HCT116 (cell line): ENCODE results near the gene BFSP2. TPM values are rescaled to one million over a fixed set of nuclear protein-coding genes. Genes with fewer than 3 reads are reported as not detected.

Experiments used
- ATAC-seq: fragments of 200-7000 bp; cut with Tn5 transposase; 2 replicates; pipeline ENCODE4 v1.9.1; 2020; ENCODE audit warnings: mild to moderate bottlenecking, moderate library complexity
- BruUV-seq: library from RNA; stranded (reverse); fragments of 400-500 nt; replicated peaks from 2 replicates; lab custom pipeline; 2021; lab: Mats Ljungman, UMichigan
- CTCF ChIA-PET: fragments of 300-600 bp; sonication (Branson Sonifier 250); formaldehyde crosslinking; loops from one replicate; lab custom pipeline; 2021; ENCODE audit warnings: antibody characterized with exemption; lab: Charles Lee
- POLR2A ChIA-PET: fragments of 300-600, 350-600 bp; sonication (Branson Sonifier 250); formaldehyde crosslinking; loops from one replicate; lab custom pipeline; 2021; ENCODE audit warnings: antibody characterized with exemption; lab: Charles Lee
- RAD21 ChIA-PET, 2 experiments: fragments of 300-600 bp; sonication (Branson Sonifier 250); formaldehyde crosslinking; loops; one replicate each; lab custom pipeline; 2023; ENCODE audit warnings: low total read pairs in 2 of 2; ENCODE audit not compliant: uncharacterized antibody in 2 of 2, unreplicated experiment in 2 of 2, low non-redundant PET in 1 of 2; lab: Charles Lee
- DNase-seq: peaks from one replicate; pipeline ENCODE4 v3.0.0-alpha.2; 2010; ENCODE audit warnings: low read depth, low spot score
- H2AFZ ChIP-seq: fragments of 200-600 bp; shearing (Covaris generic), sonication (generic); 2 replicates; pipeline ENCODE4 v1.6.1; 2017; ENCODE audit warnings: low read depth, mixed run types, mixed read lengths, antibody characterized with exemption, low read length; ENCODE audit not compliant: poor library complexity, severe bottlenecking
- H3K27ac ChIP-seq: 2 replicates; pipeline ENCODE4 v1.5.1; 2012; ENCODE audit warnings: low read depth, low read length
- H3K27me3 ChIP-seq: fragments of 200-600 bp; sonication (generic); 2 replicates; pipeline ENCODE4 v1.6.1; 2016; ENCODE audit warnings: mixed run types, low read length, mixed read lengths; ENCODE audit not compliant: insufficient read depth
- H3K36me3 ChIP-seq, 2 experiments: fragments of 200-500 bp in 1 of 2; fragments of 200-600 bp in 1 of 2; sonication (Bioruptor generic) in 1 of 2; sonication (generic) in 1 of 2; 2 replicates each; pipeline versions ENCODE4 v1.5.1 to v1.6.1; 2014 to 2016; ENCODE audit warnings: low read length in 2 of 2, inconsistent platforms in 1 of 2, mixed read lengths in 1 of 2, mixed run types in 1 of 2; ENCODE audit not compliant: insufficient read depth in 2 of 2, control insufficient read depth in 1 of 2
- H3K4me1 ChIP-seq, 2 experiments: fragments of 200-600 bp in 1 of 2; sonication (generic) in 1 of 2; 2 replicates each; pipeline versions ENCODE4 v1.5.1 to v1.6.1; 2012 to 2017; ENCODE audit warnings: low read length in 2 of 2, inconsistent platforms in 1 of 2, mild to moderate bottlenecking in 1 of 2, mixed read lengths in 1 of 2, mixed run types in 1 of 2, moderate library complexity in 1 of 2; ENCODE audit not compliant: insufficient read depth in 2 of 2, control insufficient read depth in 1 of 2
- H3K4me2 ChIP-seq: fragments of 200-600 bp; sonication (generic); 2 replicates; pipeline ENCODE4 v1.6.1; 2017; ENCODE audit warnings: mixed run types, low read length, mixed read lengths
- H3K4me3 ChIP-seq, 2 experiments: fragments of 200-600 bp in 1 of 2; sonication (generic) in 1 of 2; replicated peaks in 1 of 2; 2 replicates each; pipeline ENCODE4 v1.5.1; 2011 to 2016; ENCODE audit warnings: low read length in 2 of 2, control low read depth in 1 of 2, low read depth in 1 of 2, mild to moderate bottlenecking in 1 of 2, mixed read lengths in 1 of 2, mixed run types in 1 of 2
- H3K79me2 ChIP-seq: fragments of 200-600 bp; sonication (generic); 2 replicates; pipeline ENCODE4 v1.6.1; 2017; ENCODE audit warnings: mild to moderate bottlenecking, mixed run types, low read length, moderate library complexity, mixed read lengths; ENCODE audit not compliant: insufficient read depth
- H3K9ac ChIP-seq: fragments of 200-600 bp; sonication (generic); 2 replicates; pipeline ENCODE4 v1.6.1; 2016; ENCODE audit warnings: low read length, mixed read lengths
- H3K9me2 ChIP-seq: fragments of 200-600 bp; sonication (generic), shearing (Covaris generic); 2 replicates; pipeline ENCODE4 v1.6.1; 2017; ENCODE audit warnings: mixed run types, mild to moderate bottlenecking, moderate library complexity; ENCODE audit not compliant: insufficient read depth
- H3K9me3 ChIP-seq, 2 experiments: fragments of 200-500 bp in 1 of 2; fragments of 200-600 bp in 1 of 2; sonication (Bioruptor generic) in 1 of 2; sonication (generic) in 1 of 2; 2 replicates each; pipeline ENCODE4 v1.6.1; 2014 to 2017; ENCODE audit warnings: low read length in 2 of 2, mixed read lengths in 2 of 2, inconsistent platforms in 1 of 2, low read depth in 1 of 2, mild to moderate bottlenecking in 1 of 2, mixed run types in 1 of 2, moderate library complexity in 1 of 2; ENCODE audit not compliant: control insufficient read depth in 1 of 2, insufficient read depth in 1 of 2
- H4K20me1 ChIP-seq: fragments of 200-600 bp; sonication (generic), shearing (Covaris generic); 2 replicates; pipeline ENCODE4 v1.6.1; 2017; ENCODE audit warnings: mixed run types, mild to moderate bottlenecking, moderate library complexity; ENCODE audit not compliant: insufficient read depth
- ELF1 ChIP-seq: IDR thresholded peaks from 2 replicates; pipeline ENCODE4 v1.6.1; 2012; ENCODE audit warnings: low read depth, borderline replicate concordance
- SIN3A ChIP-seq: IDR thresholded peaks from 2 replicates; pipeline ENCODE4 v1.6.1; 2012; ENCODE audit warnings: low read depth
- YY1 ChIP-seq: IDR thresholded peaks from 2 replicates; pipeline ENCODE4 v1.6.1; 2011; ENCODE audit warnings: low read length, low read depth, moderate library complexity, mild to moderate bottlenecking; ENCODE audit not compliant: insufficient replicate concordance; ENCODE audit errors: extremely low read depth
- intact Hi-C: fragments of 100-400 bp; cut with micrococcal nuclease; formaldehyde crosslinking; loops from 2 replicates; pipeline ENCODE4 v1.10.0; 2022
- total RNA-seq: library from RNA; stranded (reverse); gene quantifications from one replicate; pipeline ENCODE4 v1.2.1, GENCODE V29; 2021; ENCODE audit not compliant: unreplicated experiment

The BFSP2 gene
- total RNA-seq, 1 experiment from 2014 or later: not detected

GRCh38 chr3:133429063-133429462, 29.2 kb downstream of the BFSP2 start:
- Histone ChIP-seq H3K79me2 (no peaks in the 10 kb centered on the region), H2AFZ (no peak overlapping the region), H3K4me1 (no peaks in the 10 kb centered on the region), H3K9me2 (no peaks in the 10 kb centered on the region), H3K4me3 (no peak overlapping the region), H3K9me3 (no peaks in the 10 kb centered on the region), H3K36me3 (no peaks in the 10 kb centered on the region), H3K4me2 (no peak overlapping the region), H4K20me1 (no peaks in the 10 kb centered on the region), H3K27ac (no peak overlapping the region), H3K27me3 (peaks cover 7% of the 10 kb centered on the region; the same call in 1 of the 2 replicates), H3K9ac (no peak overlapping the region)
- BruUV-seq: no TSS peak
- TF ChIP-seq ELF1: no peak
- ATAC-seq (no peak), DNase-seq (no peak)
- ChIA-PET CTCF (no interaction called here), POLR2A (no interaction called here), RAD21 (no interaction called here)
- intact Hi-C loops: no loop called here

GRCh38 chr3:133439563-133439962, 39.7 kb downstream of the BFSP2 start:
- no peak overlapping the region for H3K4me2 ChIP-seq
- ChIA-PET CTCF (no interaction called here), RAD21 (no interaction called here), POLR2A (no interaction called here)
- H3K27me3 ChIP-seq: no peaks in the 10 kb centered on the region
- H3K4me3 ChIP-seq: no peak overlapping the region
- no peaks in the 10 kb centered on the region for H3K9me2 ChIP-seq
- TF ChIP-seq SIN3A (no peak), YY1 (no peak)
- BruUV-seq: no TSS peak
- no peaks in the 10 kb centered on the region for H3K9me3 ChIP-seq
- ATAC-seq (no peak), DNase-seq (no peak)
- no peak overlapping the region for H2AFZ ChIP-seq
- intact Hi-C loops: no loop called here
- no peak overlapping the region for H3K27ac ChIP-seq
- H3K79me2 ChIP-seq: no peaks in the 10 kb centered on the region
- H3K4me1 ChIP-seq: peaks cover 0 to 6% of the 10 kb centered on the region in 2 experiments; a peak in 2 of 4 replicates
- H4K20me1 ChIP-seq: no peaks in the 10 kb centered on the region
- H3K9ac ChIP-seq: no peak overlapping the region
- no peaks in the 10 kb centered on the region for H3K36me3 ChIP-seq
